ENCODE data around the gene CACNB2. TPM values are rescaled to one million over a fixed set of nuclear protein-coding genes. Genes with fewer than 3 reads are reported as not detected.

CACNB2 gene
- total RNA-seq, 1 experiment from 2014 or later, result 0.07 TPM

DNA sequence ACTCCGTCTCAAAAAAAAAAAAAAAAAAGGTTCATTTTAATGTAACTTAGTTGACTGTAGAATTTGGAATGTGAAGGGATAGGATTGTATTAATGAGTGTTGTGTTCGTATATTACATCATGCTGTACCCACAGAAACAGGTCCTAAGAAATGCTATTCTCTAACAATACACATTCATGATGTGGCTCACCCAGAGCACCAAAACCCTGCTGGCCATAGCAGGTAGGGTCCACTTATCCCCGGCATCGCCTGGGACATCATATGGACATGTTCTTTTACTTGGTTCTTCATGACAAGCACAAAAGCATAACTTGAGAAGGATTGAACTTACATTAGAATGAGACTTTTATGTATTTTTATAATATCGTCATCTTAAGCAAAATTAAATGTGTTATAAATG lies 241.5 kb downstream of the CACNB2 start:
- no peaks in the 10 kb centered on the region for H3K9me2 ChIP-seq (replicated peaks; ENCODE audit: low read length)
- H3K27me3 ChIP-seq (ENCODE audit: low read length), result no peaks in the 10 kb centered on the region
- no TSS peak for BruUV-seq (replicated peaks)
- intact Hi-C loops (cut with micrococcal nuclease), result no loop called here
- POLR2A ChIA-PET (ENCODE audit: unreplicated experiment), result no interaction called here
- no peak overlapping the region for H3K4me3 ChIP-seq (ENCODE audit: low read length)
- H3K9ac ChIP-seq (ENCODE audit: low read length), result no peak overlapping the region
- DNase-seq (no peak), ATAC-seq (no peak)
- H3K36me3 ChIP-seq (ENCODE audit: low read depth, low read length), result no peaks in the 10 kb centered on the region
- no peaks in the 10 kb centered on the region for H3K79me2 ChIP-seq (ENCODE audit: low read length)
- no peak overlapping the region for H3K27ac ChIP-seq (ENCODE audit: low read length)
- no peak overlapping the region for H2AFZ ChIP-seq (ENCODE audit: low read length)
- H3K9me3 ChIP-seq (ENCODE audit: low read length), result no peaks in the 10 kb centered on the region
- no peaks in the 10 kb centered on the region for H4K20me1 ChIP-seq (ENCODE audit: low read length)
- TF ChIP-seq EZH2phosphoT487 (IDR thresholded peaks at IDR 0.05; ENCODE audit: borderline replicate concordance, low read length), result no peak
- no peak for TF ChIP-seq EZH2 (IDR thresholded peaks at IDR 0.05; ENCODE audit: low read length, unreplicated experiment)
- TF ChIP-seq, protein P1, sequence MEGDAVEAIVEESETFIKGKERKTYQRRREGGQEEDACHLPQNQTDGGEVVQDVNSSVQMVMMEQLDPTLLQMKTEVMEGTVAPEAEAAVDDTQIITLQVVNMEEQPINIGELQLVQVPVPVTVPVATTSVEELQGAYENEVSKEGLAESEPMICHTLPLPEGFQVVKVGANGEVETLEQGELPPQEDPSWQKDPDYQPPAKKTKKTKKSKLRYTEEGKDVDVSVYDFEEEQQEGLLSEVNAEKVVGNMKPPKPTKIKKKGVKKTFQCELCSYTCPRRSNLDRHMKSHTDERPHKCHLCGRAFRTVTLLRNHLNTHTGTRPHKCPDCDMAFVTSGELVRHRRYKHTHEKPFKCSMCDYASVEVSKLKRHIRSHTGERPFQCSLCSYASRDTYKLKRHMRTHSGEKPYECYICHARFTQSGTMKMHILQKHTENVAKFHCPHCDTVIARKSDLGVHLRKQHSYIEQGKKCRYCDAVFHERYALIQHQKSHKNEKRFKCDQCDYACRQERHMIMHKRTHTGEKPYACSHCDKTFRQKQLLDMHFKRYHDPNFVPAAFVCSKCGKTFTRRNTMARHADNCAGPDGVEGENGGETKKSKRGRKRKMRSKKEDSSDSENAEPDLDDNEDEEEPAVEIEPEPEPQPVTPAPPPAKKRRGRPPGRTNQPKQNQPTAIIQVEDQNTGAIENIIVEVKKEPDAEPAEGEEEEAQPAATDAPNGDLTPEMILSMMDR (conservative IDR thresholded peaks at IDR 0.05; ENCODE audit: low read depth, low read length), result no peak
- H3K4me1 ChIP-seq (ENCODE audit: insufficient read depth, low read length), result no peaks in the 10 kb centered on the region
- no peaks in the 10 kb centered on the region for H3F3A ChIP-seq (ENCODE audit: low read length, unreplicated experiment)
- CTCF ChIA-PET, result no interaction called here
- H3K4me2 ChIP-seq (ENCODE audit: low read length), result no peak overlapping the region

DNA sequence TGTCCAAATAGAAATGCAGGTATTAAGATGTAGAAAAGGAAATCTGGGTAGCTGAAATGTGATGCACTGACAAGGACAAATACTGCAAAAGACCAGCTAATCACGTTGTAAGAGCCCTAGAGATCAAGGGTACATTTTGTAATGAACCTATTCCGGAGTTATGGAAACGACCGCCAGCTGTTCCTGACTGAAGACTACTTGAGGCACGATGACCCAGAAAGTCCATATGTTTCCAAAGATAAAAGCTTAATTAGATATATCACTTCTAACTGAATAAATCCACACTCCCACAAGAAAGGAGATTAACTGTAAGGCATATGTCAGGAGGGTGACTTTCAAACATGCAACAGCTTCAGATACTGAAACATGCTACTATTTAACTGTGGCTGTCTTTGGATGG lies 257.7 kb downstream of the CACNB2 start:
- no peaks in the 10 kb centered on the region for H4K20me1 ChIP-seq (ENCODE audit: low read length)
- no peak overlapping the region for H3K4me2 ChIP-seq (ENCODE audit: low read length)
- no peak overlapping the region for H3K4me3 ChIP-seq (ENCODE audit: low read length)
- no peak overlapping the region for H2AFZ ChIP-seq (ENCODE audit: low read length)
- no TSS peak for BruUV-seq (replicated peaks)
- H3K27me3 ChIP-seq (ENCODE audit: low read length), result peaks cover 32% of the 10 kb centered on the region
- intact Hi-C loops (cut with micrococcal nuclease), result no loop called here
- ATAC-seq (no peak), DNase-seq (no peak)
- ChIA-PET CTCF (no interaction called here), POLR2A (ENCODE audit: unreplicated experiment) (no interaction called here)
- H3K9me3 ChIP-seq (ENCODE audit: low read length), result no peaks in the 10 kb centered on the region
- H3K9me2 ChIP-seq (replicated peaks; ENCODE audit: low read length), result no peaks in the 10 kb centered on the region
- TF ChIP-seq EZH2 (IDR thresholded peaks at IDR 0.05; ENCODE audit: low read length, unreplicated experiment) (no peak), EZH2phosphoT487 (IDR thresholded peaks at IDR 0.05; ENCODE audit: borderline replicate concordance, low read length) (no peak)
- TF ChIP-seq, protein P1 (conservative IDR thresholded peaks at IDR 0.05; ENCODE audit: low read depth, low read length), result no peak
- no peaks in the 10 kb centered on the region for H3K79me2 ChIP-seq (ENCODE audit: low read length)
- no peaks in the 10 kb centered on the region for H3K4me1 ChIP-seq (ENCODE audit: insufficient read depth, low read length)
- H3F3A ChIP-seq (ENCODE audit: low read length, unreplicated experiment), result no peaks in the 10 kb centered on the region
- H3K36me3 ChIP-seq (ENCODE audit: low read depth, low read length), result no peaks in the 10 kb centered on the region
- no peak overlapping the region for H3K9ac ChIP-seq (ENCODE audit: low read length)
- no peak overlapping the region for H3K27ac ChIP-seq (ENCODE audit: low read length)

DNA sequence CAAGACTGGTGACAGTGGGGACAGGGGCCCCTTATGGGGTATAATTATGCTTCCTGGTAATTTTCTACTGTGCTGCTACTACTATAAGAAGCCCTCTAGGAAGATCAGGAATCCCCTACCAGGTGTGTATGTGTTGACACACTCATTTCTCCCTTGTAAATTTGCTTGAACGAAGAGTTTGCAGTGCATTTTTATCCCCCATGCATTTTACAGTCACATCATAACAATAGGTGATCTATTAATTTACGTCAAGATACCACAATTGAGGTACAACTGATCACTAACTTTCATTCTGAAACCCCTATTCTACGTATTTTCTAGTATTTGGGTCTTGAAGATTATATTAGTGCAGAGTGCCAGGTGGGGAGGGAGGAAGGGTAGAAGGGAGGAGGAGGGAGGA lies 258.9 kb downstream of the CACNB2 start:
- no TSS peak for BruUV-seq (replicated peaks)

More for the DNA sequence above, 258.9 kb downstream of the CACNB2 start:
- H3K79me2 ChIP-seq (ENCODE audit: low read length), result no peaks in the 10 kb centered on the region
- no peaks in the 10 kb centered on the region for H3K9me3 ChIP-seq (ENCODE audit: low read length)
- TF ChIP-seq EZH2phosphoT487 (IDR thresholded peaks at IDR 0.05; ENCODE audit: borderline replicate concordance, low read length) (no peak), EZH2 (IDR thresholded peaks at IDR 0.05; ENCODE audit: low read length, unreplicated experiment) (no peak)
- TF ChIP-seq, protein P1 (conservative IDR thresholded peaks at IDR 0.05; ENCODE audit: low read depth, low read length), result no peak
- no peaks in the 10 kb centered on the region for H3F3A ChIP-seq (ENCODE audit: low read length, unreplicated experiment)
- H3K27me3 ChIP-seq (ENCODE audit: low read length), result peaks cover 37% of the 10 kb centered on the region
- DNase-seq (no peak), ATAC-seq (no peak)
- no peaks in the 10 kb centered on the region for H3K9me2 ChIP-seq (replicated peaks; ENCODE audit: low read length)
- POLR2A ChIA-PET (ENCODE audit: unreplicated experiment), result no interaction called here
- no peaks in the 10 kb centered on the region for H3K36me3 ChIP-seq (ENCODE audit: low read depth, low read length)
- intact Hi-C loops (cut with micrococcal nuclease), result no loop called here
- no peak overlapping the region for H3K9ac ChIP-seq (ENCODE audit: low read length)
- no peaks in the 10 kb centered on the region for H4K20me1 ChIP-seq (ENCODE audit: low read length)
- no peak overlapping the region for H2AFZ ChIP-seq (ENCODE audit: low read length)
- no peak overlapping the region for H3K4me2 ChIP-seq (ENCODE audit: low read length)
- H3K27ac ChIP-seq (ENCODE audit: low read length), result no peak overlapping the region
- CTCF ChIA-PET, result no interaction called here
- H3K4me1 ChIP-seq (ENCODE audit: insufficient read depth, low read length), result no peaks in the 10 kb centered on the region
- no peak overlapping the region for H3K4me3 ChIP-seq (ENCODE audit: low read length)
